Neural progenitor cell (in vitro differentiated cells): ENCODE results near the gene NKD1. TPM values are rescaled to one million over a fixed set of nuclear protein-coding genes. Genes with fewer than 3 reads are reported as not detected.

Experiments
- DNase-seq: peaks from one replicate; pipeline ENCODE4 v3.0.0-alpha.2; 2016; ENCODE audit warnings: low spot score
- H2AFZ ChIP-seq: fragments of 200-600 bp; sonication (generic); replicated peaks from 2 replicates; pipeline ENCODE4 v1.6.1; 2016; ENCODE audit warnings: antibody characterized with exemption
- H3F3A ChIP-seq: fragments of 200-600 bp; sonication (generic); 2 replicates; pipeline ENCODE4 v1.6.1; 2016; ENCODE audit warnings: antibody characterized with exemption, low read depth
- H3K27ac ChIP-seq: fragments of 200-600 bp; sonication (generic); 2 replicates; pipeline ENCODE4 v1.5.1; 2016; ENCODE audit warnings: mild to moderate bottlenecking
- H3K27me3 ChIP-seq: fragments of 200-600 bp; sonication (generic); 2 replicates; pipeline ENCODE4 v1.6.1; 2016; ENCODE audit warnings: mild to moderate bottlenecking, moderate library complexity
- H3K36me3 ChIP-seq: fragments of 200-600 bp; sonication (generic); 2 replicates; pipeline ENCODE4 v1.5.1; 2016
- H3K4me1 ChIP-seq: fragments of 200-600 bp; sonication (generic); 2 replicates; pipeline ENCODE4 v1.6.1; 2016; ENCODE audit warnings: mixed run types
- H3K4me2 ChIP-seq: fragments of 200-600 bp; sonication (generic); 2 replicates; pipeline ENCODE4 v1.6.1; 2016
- H3K4me3 ChIP-seq: fragments of 200-600 bp; sonication (generic); 2 replicates; pipeline ENCODE4 v1.5.1; 2016
- H3K79me2 ChIP-seq: fragments of 200-600 bp; sonication (generic); 2 replicates; pipeline ENCODE4 v1.6.1; 2016; ENCODE audit warnings: low read depth
- H3K9ac ChIP-seq: fragments of 200-600 bp; sonication (generic); 2 replicates; pipeline ENCODE4 v1.6.1; 2016
- H3K9me3 ChIP-seq: fragments of 200-600 bp; sonication (generic); 2 replicates; pipeline ENCODE4 v1.5.1; 2016; ENCODE audit warnings: low read depth
- H4K20me1 ChIP-seq: fragments of 200-600 bp; sonication (generic); 2 replicates; pipeline ENCODE4 v1.6.1; 2016; ENCODE audit warnings: low read depth
- H3K27ac Mint-ChIP-seq: 3 replicates; pipeline ENCODE4 v1.8.0; 2021; ENCODE audit warnings: mixed read lengths
- H3K27me3 Mint-ChIP-seq: 2 replicates; pipeline ENCODE4 v1.8.0; 2022; ENCODE audit warnings: low read depth, mild to moderate bottlenecking, inconsistent platforms, moderate library complexity, mixed read lengths; ENCODE audit not compliant: insufficient read depth
- H3K36me3 Mint-ChIP-seq: 3 replicates; pipeline ENCODE4 v1.8.0; 2021; ENCODE audit warnings: mixed read lengths
- H3K4me1 Mint-ChIP-seq: 3 replicates; pipeline ENCODE4 v1.8.0; 2021; ENCODE audit warnings: mixed read lengths
- H3K4me3 Mint-ChIP-seq: 3 replicates; pipeline ENCODE4 v1.8.0; 2021; ENCODE audit warnings: mild to moderate bottlenecking, moderate library complexity, mixed read lengths
- H3K9me3 Mint-ChIP-seq: 3 replicates; pipeline ENCODE4 v1.8.0; 2020; ENCODE audit warnings: mixed read lengths
- EZH2 ChIP-seq: fragments of 200-600 bp; sonication (generic); IDR thresholded peaks from 2 replicates; pipeline ENCODE4 v1.6.1; 2017; ENCODE audit warnings: antibody characterized with exemption, mild to moderate bottlenecking, moderate library complexity
- EZH2phosphoT487 ChIP-seq: fragments of 200-600 bp; sonication (generic); IDR thresholded peaks from 2 replicates; pipeline ENCODE4 v1.6.1; 2017; ENCODE audit warnings: antibody characterized with exemption
- total RNA-seq: library from RNA; depleted of rRNA; stranded (reverse); fragments of >200 nt; gene quantifications from 2 replicates; pipeline ENCODE4 v1.2.3, GENCODE V29; 2015; ENCODE audit warnings: low replicate concordance
- TF ChIP-seq, protein P1 (sequence below): fragments of 200-600 bp; sonication (generic); IDR thresholded peaks from 2 replicates; pipeline ENCODE4 v1.5.1; 2017; ENCODE audit warnings: antibody characterized with exemption, mild to moderate bottlenecking

The NKD1 gene
- total RNA-seq, 1 donor from 2014 or later, result 5.3 TPM

DNA sequence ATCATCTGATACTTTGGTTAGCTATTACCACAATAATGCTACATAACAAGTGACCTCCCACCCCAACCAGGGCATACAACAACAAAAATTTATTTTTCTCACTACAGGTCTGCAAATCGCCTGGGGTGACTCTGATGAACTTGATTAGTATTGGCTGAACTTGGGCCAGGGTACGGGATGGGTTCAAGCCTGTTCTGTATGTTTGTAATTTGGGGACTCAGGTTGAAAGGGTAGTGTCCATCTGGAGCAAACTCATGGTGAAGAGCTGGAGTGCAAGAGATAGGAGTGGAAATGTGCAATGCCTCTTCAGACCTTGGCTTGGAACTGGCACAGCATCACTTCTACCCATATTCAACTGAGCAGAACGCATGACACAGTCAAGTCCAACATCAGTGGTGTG is 16.3 kb upstream of the NKD1 start:
- H3K27ac Mint-ChIP-seq, result no peak overlapping the region
- TF ChIP-seq EZH2 (no peak), EZH2phosphoT487 (no peak)
- TF ChIP-seq, protein P1, sequence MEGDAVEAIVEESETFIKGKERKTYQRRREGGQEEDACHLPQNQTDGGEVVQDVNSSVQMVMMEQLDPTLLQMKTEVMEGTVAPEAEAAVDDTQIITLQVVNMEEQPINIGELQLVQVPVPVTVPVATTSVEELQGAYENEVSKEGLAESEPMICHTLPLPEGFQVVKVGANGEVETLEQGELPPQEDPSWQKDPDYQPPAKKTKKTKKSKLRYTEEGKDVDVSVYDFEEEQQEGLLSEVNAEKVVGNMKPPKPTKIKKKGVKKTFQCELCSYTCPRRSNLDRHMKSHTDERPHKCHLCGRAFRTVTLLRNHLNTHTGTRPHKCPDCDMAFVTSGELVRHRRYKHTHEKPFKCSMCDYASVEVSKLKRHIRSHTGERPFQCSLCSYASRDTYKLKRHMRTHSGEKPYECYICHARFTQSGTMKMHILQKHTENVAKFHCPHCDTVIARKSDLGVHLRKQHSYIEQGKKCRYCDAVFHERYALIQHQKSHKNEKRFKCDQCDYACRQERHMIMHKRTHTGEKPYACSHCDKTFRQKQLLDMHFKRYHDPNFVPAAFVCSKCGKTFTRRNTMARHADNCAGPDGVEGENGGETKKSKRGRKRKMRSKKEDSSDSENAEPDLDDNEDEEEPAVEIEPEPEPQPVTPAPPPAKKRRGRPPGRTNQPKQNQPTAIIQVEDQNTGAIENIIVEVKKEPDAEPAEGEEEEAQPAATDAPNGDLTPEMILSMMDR, result no peak
- Histone ChIP-seq H3K4me1 (no peaks in the 10 kb centered on the region), H4K20me1 (no peaks in the 10 kb centered on the region), H3K27ac (no peak overlapping the region), H3K4me2 (no peak overlapping the region), H3K4me3 (no peak overlapping the region), H3K36me3 (no peaks in the 10 kb centered on the region), H3F3A (no peaks in the 10 kb centered on the region), H3K9ac (no peak overlapping the region), H3K9me3 (no peaks in the 10 kb centered on the region), H3K79me2 (no peaks in the 10 kb centered on the region), H3K27me3 (no peaks in the 10 kb centered on the region), H2AFZ (no peak overlapping the region)
- peaks cover 17% of the 10 kb centered on the region for H3K27me3 Mint-ChIP-seq
- H3K36me3 Mint-ChIP-seq, result no peaks in the 10 kb centered on the region
- H3K4me1 Mint-ChIP-seq, result peaks cover 5% of the 10 kb centered on the region
- H3K9me3 Mint-ChIP-seq, result peaks cover 28% of the 10 kb centered on the region
- H3K4me3 Mint-ChIP-seq, result no peak overlapping the region
- DNase-seq, result no peak

DNA sequence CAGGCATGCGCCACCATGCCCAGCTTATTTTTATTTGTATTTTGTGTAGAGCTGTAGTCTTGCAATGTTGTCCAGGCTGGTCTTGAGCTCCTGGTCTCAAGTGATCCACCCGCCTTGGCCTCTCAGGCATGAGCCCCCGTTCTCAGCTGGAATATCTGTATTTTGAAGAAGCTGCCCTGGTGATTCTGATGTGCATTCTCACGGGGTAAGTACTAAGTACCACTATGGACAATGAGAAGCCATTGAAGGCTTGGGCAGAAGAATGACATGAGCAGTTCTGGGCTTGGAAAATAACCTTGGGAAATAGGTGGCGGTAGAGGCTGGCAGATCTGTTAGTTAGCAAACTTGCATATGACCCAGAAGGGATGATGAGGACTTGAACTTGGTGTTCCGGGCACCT is 15.6 kb upstream of the NKD1 start:
- no peak overlapping the region for H3K9ac ChIP-seq
- no peaks in the 10 kb centered on the region for H3K36me3 Mint-ChIP-seq
- DNase-seq, result no peak
- no peak overlapping the region for H3K4me2 ChIP-seq
- H3F3A ChIP-seq, result no peaks in the 10 kb centered on the region
- no peaks in the 10 kb centered on the region for H3K4me1 ChIP-seq
- H3K36me3 ChIP-seq, result no peaks in the 10 kb centered on the region
- H2AFZ ChIP-seq, result no peak overlapping the region
- H3K9me3 ChIP-seq, result no peaks in the 10 kb centered on the region
- no peak overlapping the region for H3K27ac Mint-ChIP-seq
- no peaks in the 10 kb centered on the region for H3K27me3 ChIP-seq
- H3K4me3 ChIP-seq, result no peak overlapping the region
- no peak overlapping the region for H3K27ac ChIP-seq
- H3K79me2 ChIP-seq, result no peaks in the 10 kb centered on the region
- H4K20me1 ChIP-seq, result no peaks in the 10 kb centered on the region
- TF ChIP-seq EZH2 (no peak), EZH2phosphoT487 (no peak)
- TF ChIP-seq, protein P1, result no peak
- H3K4me3 Mint-ChIP-seq, result no peak overlapping the region
- H3K9me3 Mint-ChIP-seq, result peaks cover 24% of the 10 kb centered on the region
- H3K4me1 Mint-ChIP-seq, result peaks cover 3% of the 10 kb centered on the region
- H3K27me3 Mint-ChIP-seq, result peaks cover 17% of the 10 kb centered on the region

DNA sequence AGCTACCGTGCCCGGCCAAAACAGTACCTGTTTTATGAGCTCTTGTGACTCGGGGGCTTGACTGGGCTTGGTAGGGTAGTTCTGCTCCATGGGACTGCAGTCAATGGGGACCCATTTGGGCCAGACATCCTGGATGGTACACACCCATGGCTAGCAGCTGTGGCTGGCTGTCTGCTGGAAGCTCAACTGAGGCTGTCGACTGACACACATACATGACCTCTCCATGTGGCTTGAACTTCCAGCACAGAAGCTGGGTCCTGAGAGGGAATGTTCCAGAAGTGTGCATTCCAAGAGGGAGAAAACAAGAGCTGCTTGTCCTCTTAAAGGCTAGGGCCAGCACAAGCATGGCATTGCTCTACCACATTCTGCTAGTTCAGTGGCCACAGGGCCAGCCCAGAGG is 14.9 kb upstream of the NKD1 start:
- Mint-ChIP-seq H3K4me3 (no peak overlapping the region), H3K4me1 (peaks cover 7% of the 10 kb centered on the region), H3K36me3 (no peaks in the 10 kb centered on the region), H3K27me3 (peaks cover 17% of the 10 kb centered on the region), H3K9me3 (peaks cover 24% of the 10 kb centered on the region), H3K27ac (peak overlapping the region; percentile 15)
- Histone ChIP-seq H3K4me3 (no peak overlapping the region), H3K4me1 (no peaks in the 10 kb centered on the region), H3K9me3 (no peaks in the 10 kb centered on the region), H3K9ac (no peak overlapping the region), H3K27me3 (peaks cover 4% of the 10 kb centered on the region), H3K79me2 (no peaks in the 10 kb centered on the region), H3K4me2 (no peak overlapping the region), H3K36me3 (no peaks in the 10 kb centered on the region), H3K27ac (no peak overlapping the region), H4K20me1 (no peaks in the 10 kb centered on the region), H2AFZ (no peak overlapping the region), H3F3A (peaks cover under 1% of the 10 kb centered on the region)
- DNase-seq, result no peak
- TF ChIP-seq EZH2phosphoT487 (no peak), EZH2 (no peak)
- TF ChIP-seq, protein P1, result no peak
